Measurements from ENCODE around the gene SULT4A1.

DNA sequence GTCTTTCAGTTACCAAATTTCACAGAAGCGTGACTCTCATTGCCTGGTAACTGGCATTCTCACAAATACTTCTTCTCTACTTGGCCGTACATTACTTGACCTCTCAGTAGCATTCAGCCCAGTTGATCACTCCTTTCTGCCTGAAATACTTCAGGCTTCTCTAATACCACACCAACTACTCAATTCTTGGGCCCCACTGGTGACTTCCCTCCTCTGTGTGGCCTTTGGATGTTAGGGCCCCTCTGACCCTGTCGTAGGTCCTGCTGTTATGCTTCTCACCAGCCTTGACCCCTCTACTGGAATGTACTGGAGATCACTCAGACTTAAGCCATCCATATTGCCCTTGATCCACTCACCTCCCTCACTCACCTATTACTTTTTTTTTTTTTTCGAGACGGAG lies 48.0 kb downstream of the SULT4A1 start:
- no peak for TF ChIP-seq ZNF830 (CRISPR knock-in tag; IDR thresholded peaks at IDR 0.05)
- no peak for TF ChIP-seq KAT7 (CRISPR knock-in tag; IDR thresholded peaks at IDR 0.05; ENCODE audit: borderline replicate concordance)
- TF ChIP-seq SMC3 (conservative IDR thresholded peaks at IDR 0.05; ENCODE audit: insufficient read depth, low read depth, low read length): no peak
- no peak for TF ChIP-seq SIN3B (IDR thresholded peaks at IDR 0.05; ENCODE audit: low read depth)
- TF ChIP-seq SP2 (IDR thresholded peaks at IDR 0.05; ENCODE audit: extremely low read depth, low read depth, low read length, poor library complexity, severe bottlenecking): no peak
- no peak for TF ChIP-seq NCOR1 (IDR thresholded peaks at IDR 0.05)
- no peak for TF ChIP-seq FOXJ3 (CRISPR knock-in tag; IDR thresholded peaks at IDR 0.05)
- TF ChIP-seq, protein P1, sequence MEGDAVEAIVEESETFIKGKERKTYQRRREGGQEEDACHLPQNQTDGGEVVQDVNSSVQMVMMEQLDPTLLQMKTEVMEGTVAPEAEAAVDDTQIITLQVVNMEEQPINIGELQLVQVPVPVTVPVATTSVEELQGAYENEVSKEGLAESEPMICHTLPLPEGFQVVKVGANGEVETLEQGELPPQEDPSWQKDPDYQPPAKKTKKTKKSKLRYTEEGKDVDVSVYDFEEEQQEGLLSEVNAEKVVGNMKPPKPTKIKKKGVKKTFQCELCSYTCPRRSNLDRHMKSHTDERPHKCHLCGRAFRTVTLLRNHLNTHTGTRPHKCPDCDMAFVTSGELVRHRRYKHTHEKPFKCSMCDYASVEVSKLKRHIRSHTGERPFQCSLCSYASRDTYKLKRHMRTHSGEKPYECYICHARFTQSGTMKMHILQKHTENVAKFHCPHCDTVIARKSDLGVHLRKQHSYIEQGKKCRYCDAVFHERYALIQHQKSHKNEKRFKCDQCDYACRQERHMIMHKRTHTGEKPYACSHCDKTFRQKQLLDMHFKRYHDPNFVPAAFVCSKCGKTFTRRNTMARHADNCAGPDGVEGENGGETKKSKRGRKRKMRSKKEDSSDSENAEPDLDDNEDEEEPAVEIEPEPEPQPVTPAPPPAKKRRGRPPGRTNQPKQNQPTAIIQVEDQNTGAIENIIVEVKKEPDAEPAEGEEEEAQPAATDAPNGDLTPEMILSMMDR (IDR thresholded peaks at IDR 0.05 in 2 of 3, conservative IDR thresholded peaks at IDR 0.05 in 1 of 3; ENCODE audit: insufficient read depth in 2 of 3, low read depth in 1 of 3, low read length in 3 of 3): no peak
- no peak for TF ChIP-seq ZBTB7A (IDR thresholded peaks at IDR 0.05; ENCODE audit: borderline replicate concordance, control insufficient read depth, low read depth, low read length)
- TF ChIP-seq CEBPB (tag; IDR thresholded peaks at IDR 0.05): no peak
